Glutamatergic neuron (in vitro differentiated cells): ENCODE results near the gene WDR62. TPM values are rescaled to one million over a fixed set of nuclear protein-coding genes. Genes with fewer than 3 reads are reported as not detected.

Experiments
- DNase-seq: peaks from one replicate; pipeline ENCODE4 v3.0.0; 2022
- H3K27ac Mint-ChIP-seq: one replicate; pipeline ENCODE4 v1.8.0; 2020; ENCODE audit warnings: mild to moderate bottlenecking, mixed read lengths, inconsistent platforms; ENCODE audit not compliant: unreplicated experiment
- H3K27me3 Mint-ChIP-seq: one replicate; pipeline ENCODE4 v1.8.0; 2020; ENCODE audit warnings: mild to moderate bottlenecking, moderate library complexity, mixed read lengths, inconsistent platforms; ENCODE audit not compliant: unreplicated experiment
- H3K36me3 Mint-ChIP-seq: one replicate; pipeline ENCODE4 v1.8.0; 2020; ENCODE audit warnings: mild to moderate bottlenecking, mixed read lengths, inconsistent platforms; ENCODE audit not compliant: unreplicated experiment
- H3K4me1 Mint-ChIP-seq: one replicate; pipeline ENCODE4 v1.8.0; 2020; ENCODE audit warnings: mild to moderate bottlenecking, low read depth, mixed read lengths, inconsistent platforms; ENCODE audit not compliant: unreplicated experiment
- H3K4me3 Mint-ChIP-seq: one replicate; pipeline ENCODE4 v1.8.0; 2020; ENCODE audit warnings: mild to moderate bottlenecking, mixed read lengths, inconsistent platforms; ENCODE audit not compliant: unreplicated experiment
- H3K9me3 Mint-ChIP-seq: one replicate; pipeline ENCODE4 v1.8.0; 2020; ENCODE audit warnings: mild to moderate bottlenecking, moderate library complexity, mixed read lengths, inconsistent platforms; ENCODE audit not compliant: unreplicated experiment
- CTCF ChIP-seq: fragments of 200-600 bp; sonication (generic); IDR thresholded peaks from one replicate; pipeline ENCODE4 v1.5.0; 2021; ENCODE audit not compliant: partially characterized antibody, unreplicated experiment
- total RNA-seq: library from RNA; stranded (reverse); fragmentation: NEBNext Ultra II Directional; extraction: Animal tissue kit (Norgen Biotek cat#: 25700); gene quantifications from one replicate; pipeline ENCODE4 v1.2.1, GENCODE V29; 2021; ENCODE audit not compliant: unreplicated experiment

The WDR62 gene
- total RNA-seq, 1 donor from 2014 or later, result 5.5 TPM

- peaks cover 2% of the 10 kb centered on the region for H3K9me3 Mint-ChIP-seq
- no peak for DNase-seq
- peak overlapping the region; percentile 86 for H3K27ac Mint-ChIP-seq
- H3K36me3 Mint-ChIP-seq, result no peaks in the 10 kb centered on the region
- H3K4me1 Mint-ChIP-seq, result peaks cover 15% of the 10 kb centered on the region
- peak overlapping the region; percentile 76 for H3K4me3 Mint-ChIP-seq
- no peak for TF ChIP-seq CTCF
- H3K27me3 Mint-ChIP-seq, result peaks cover 9% of the 10 kb centered on the region
Observed at GRCh38 chr19:36009633-36010379, 44.9 kb upstream of the WDR62 start.

DNA sequence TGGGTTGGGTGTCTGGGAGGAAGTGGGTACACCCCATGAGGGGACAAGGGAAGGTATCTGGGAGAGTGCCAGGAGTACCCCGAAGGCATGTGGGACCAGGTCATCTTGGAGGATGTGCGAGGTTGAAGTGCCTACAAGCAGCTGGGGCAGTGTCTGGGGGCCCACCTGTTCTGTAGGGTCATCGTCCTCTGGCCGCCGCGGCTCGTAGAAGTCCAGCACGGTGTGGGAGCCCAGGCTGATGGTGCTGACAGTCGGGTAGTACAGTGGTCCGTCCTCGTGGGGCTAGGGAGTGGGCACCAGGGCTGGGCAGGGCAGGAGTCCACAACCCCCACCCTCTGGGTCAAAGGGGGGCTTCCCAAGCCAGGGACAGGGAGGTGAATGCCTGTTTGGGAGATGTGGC, 44.3 kb upstream of the WDR62 start:
- DNase-seq, result no peak
- H3K36me3 Mint-ChIP-seq, result peaks cover under 1% of the 10 kb centered on the region
- peaks cover 11% of the 10 kb centered on the region for H3K27me3 Mint-ChIP-seq
- H3K4me3 Mint-ChIP-seq, result peak overlapping the region; percentile 76
- no peak for TF ChIP-seq CTCF
- peaks cover 15% of the 10 kb centered on the region for H3K4me1 Mint-ChIP-seq
- H3K9me3 Mint-ChIP-seq, result peaks cover 2% of the 10 kb centered on the region
- peak overlapping the region; percentile 86 for H3K27ac Mint-ChIP-seq

DNA sequence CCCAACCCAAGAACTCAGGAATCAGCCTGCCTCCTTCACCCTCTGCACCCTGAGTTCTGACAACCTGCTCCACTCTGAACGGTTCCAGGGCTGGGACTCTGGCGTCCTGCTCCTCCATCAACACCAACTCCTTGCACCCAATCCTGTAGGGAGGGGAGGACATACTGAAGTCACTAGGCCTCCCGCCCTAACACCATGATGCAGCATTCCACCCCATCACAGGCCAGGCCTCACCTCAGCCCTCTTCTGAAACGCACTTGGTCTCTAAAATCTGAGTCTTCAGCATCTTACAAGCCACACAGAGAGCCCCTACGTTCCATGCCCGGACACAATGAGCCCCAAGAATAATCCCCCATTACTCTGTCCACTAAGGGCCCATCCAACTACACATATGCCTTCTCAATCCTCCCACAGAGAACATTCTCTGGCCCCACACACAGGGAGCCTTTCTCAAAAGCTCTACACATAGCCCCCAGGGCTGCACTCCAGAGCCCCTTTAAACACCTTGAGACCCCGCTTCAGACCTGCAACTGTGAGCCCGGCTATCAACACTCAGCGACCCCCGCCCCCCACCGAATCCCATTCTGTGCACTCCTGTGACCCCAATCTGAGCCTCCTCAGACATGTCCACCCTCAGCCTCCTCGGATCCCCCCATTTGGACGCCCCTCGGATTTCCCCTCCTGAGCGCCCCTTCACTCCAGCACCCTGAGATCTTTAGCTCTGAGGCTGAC, 41.3 kb upstream of the WDR62 start:
- H3K4me1 Mint-ChIP-seq, result peaks cover 15% of the 10 kb centered on the region
- DNase-seq, result no peak
- H3K36me3 Mint-ChIP-seq, result peaks cover 7% of the 10 kb centered on the region

GRCh38 chr19:36014012-36014924, 40.4 kb upstream of the WDR62 start, which contains the start of gene ALKBH6:
ALKBH6 (minus strand) TSS chr19:36014213; CDS start chr19:36013397, 816 bp downstream.
- peaks cover 12% of the 10 kb centered on the region for H3K4me1 Mint-ChIP-seq
- peak within 1 kb of the TSS; percentile 99 for H3K4me3 Mint-ChIP-seq
- peaks cover 3% of the 10 kb centered on the region for H3K9me3 Mint-ChIP-seq
- H3K27me3 Mint-ChIP-seq, result peaks cover 9% of the 10 kb centered on the region
- H3K36me3 Mint-ChIP-seq, result peaks cover 7% of the 10 kb centered on the region
- DNase-seq, result peak; percentile 100
- TF ChIP-seq CTCF, result no peak
- peak within 1 kb of the TSS; percentile 81 for H3K27ac Mint-ChIP-seq

More for the DNA sequence above, 41.3 kb upstream of the WDR62 start:
- Mint-ChIP-seq H3K27me3 (peaks cover 9% of the 10 kb centered on the region), H3K9me3 (peaks cover 3% of the 10 kb centered on the region), H3K4me3 (peak overlapping the region; percentile 99), H3K27ac (peak overlapping the region; percentile 81)
- TF ChIP-seq CTCF, result no peak
